Activated naive CD4-positive, alpha-beta T cell treated with anti-CD3 and anti-CD28 coated beads, Interleukin-2, amount 50 U/mL, for 16 hours (primary cell): ENCODE data around the gene TBX18.

Experiments
- DNase-seq: peaks from one replicate; pipeline ENCODE4 v3.0.0-alpha.2; 2020

The TBX18 gene

DNA sequence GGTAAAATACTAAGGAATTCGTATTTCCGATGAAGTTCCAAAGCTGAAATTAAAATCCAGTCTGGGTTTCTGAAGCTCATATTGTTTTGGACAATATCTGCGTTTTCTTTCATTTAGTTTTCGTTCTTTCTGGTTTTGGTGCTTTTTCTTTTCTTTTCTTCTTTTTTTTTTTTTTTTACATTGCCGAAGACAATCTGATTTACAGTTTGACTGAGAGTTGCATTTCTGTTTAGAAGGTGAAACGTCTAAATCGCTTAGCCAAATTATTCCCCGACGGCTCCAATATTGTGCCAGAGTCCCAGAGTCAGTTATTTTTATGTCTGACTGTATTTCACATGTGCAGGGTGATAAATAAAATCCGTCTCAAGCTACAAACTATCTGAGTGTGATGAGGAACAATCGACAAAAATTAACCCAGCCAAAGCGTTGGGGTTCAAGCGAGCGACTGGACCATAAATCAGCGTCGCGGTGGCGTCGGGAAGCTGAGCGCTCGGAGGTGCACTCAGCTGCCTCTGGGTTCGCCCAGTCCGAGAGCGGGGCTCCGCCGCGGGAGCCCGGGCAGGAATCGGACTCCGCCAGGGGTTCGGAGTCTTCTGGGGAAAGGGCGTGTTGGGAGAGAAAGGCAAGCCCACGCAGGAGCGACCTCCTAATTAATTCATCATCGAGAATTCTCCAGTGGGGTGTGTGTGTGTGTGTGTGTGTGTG is 8.2 kb upstream of the TBX18 start:
- no peak for DNase-seq

DNA sequence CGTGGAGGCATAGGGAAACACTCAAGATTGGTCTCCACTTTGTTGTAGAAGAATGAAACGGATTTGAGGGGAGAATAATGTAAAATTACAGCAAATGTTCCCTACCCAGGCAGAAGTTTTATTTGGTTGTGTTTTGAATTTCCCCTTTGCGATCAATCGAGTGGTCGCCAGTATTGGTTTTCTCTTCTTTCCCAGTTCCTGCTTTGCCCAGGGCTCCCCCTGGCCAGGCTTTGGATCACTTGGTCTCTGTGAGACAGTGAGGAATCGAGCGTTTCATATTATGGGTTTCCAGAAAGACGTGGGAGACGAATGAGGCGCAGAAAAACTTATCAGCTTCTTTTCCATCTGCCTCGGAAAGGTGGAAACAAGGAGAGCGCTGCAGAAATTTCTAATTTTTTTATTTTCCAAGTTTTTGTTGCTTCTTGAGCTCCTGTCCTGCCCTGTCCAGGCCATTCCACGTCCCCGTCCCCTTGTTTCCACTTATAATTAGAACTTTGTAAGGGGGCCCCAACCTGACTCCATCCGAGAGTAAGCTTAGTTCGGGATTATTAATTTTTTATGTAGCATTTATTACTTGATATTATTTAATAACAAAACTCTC is 7.5 kb upstream of the TBX18 start:
- DNase-seq = no peak

DNA sequence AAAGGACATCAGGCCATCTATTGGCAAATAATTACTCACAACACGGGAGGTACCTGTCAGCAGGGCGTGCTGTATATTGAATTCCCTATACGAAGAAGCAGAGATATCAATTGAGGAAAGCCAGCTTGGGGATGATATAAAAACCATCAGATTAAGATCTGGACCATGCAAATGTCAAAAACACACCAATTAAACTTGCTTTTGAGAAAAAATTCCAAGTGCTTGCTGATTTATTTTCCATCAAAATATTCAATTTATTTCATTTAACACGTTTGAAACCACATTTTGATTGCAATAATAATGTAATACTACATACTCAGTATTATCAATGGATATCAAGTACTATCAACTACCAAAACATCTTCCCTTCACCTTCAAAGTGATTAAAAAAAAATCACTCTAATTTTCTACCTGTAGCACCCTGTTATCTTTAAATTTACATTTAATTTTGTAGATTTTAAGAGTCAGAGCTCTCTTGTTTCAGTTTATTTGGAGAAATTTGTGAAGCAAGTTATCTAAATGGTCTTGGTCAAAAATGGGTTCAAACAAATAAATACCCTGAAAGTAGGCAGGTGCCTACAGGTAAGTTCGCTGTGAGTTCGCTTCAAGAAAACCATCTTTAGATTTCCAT is 6.8 kb upstream of the TBX18 start:
- DNase-seq = no peak

DNA sequence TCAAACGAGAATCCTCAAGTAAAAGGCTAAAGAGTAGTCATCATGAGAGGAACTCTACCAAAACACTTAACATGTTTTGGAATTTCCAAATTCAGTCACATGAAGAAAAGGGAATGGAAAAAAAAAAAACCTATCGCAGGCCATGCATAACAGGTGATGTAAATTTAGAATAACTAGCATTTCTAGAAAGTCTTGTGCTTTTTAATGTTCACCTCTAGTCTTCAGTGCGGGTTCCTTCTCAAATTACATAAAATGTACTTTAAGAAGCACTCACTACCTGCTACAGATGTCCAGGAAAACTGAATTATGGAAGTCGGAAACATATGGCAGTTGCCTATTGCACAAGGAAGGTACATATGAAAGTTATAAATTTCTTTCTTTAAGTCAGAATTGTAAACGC is 6.1 kb upstream of the TBX18 start:
- no peak for DNase-seq

DNA sequence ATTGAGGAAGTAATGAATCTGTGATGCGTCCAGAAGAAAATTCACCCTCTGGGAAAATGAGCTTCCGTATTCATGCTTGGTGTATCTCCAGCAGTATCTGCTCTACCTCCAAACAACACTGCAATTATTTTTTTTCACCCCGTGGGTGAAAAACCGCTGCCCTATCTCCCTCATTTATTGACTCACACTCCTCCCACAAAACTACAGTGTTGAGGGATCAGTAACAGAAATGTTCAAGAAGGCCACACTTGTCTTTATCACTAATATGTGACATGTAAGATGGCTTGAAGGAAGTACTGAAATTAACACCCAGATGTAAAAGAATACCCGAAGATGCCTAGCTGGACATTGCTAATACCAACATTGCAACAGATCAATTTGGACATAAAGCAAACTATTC is 4.9 kb upstream of the TBX18 start:
- DNase-seq = no peak

DNA sequence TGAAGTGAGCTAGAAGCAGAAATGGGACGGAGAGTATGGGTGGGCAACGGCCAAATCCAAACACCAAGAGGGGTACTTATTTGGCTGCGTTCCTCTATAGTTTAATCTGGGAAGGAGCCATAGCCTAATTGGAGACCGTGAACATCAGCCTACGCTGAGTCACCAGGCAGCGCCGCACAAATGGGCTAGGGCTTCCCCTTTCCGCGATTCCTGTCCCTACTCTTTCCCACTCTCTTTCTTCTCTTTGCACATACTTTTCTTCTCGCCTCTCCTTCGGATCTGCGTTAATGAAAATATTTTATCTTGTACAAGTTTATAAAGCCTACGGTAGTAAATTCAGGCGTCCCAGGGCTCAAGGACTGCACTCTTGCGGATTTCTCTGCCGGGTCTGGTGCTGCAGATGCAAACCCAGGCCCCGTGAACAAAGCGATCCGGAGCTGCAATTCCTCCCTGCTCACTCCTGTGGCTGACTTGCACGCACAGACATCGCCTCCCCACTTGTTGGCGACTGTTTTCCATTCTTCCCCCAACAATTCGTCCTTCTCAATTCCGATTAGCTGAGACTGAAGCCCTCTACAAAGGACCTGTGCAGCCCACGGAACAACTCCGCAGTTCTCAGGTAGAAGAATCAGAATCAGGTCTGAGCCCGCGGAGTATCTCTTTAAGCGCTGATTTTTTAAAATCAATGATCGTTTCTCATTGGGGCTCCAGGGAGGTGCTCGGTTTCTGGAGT is 4.2 kb upstream of the TBX18 start:
- DNase-seq = no peak

DNA sequence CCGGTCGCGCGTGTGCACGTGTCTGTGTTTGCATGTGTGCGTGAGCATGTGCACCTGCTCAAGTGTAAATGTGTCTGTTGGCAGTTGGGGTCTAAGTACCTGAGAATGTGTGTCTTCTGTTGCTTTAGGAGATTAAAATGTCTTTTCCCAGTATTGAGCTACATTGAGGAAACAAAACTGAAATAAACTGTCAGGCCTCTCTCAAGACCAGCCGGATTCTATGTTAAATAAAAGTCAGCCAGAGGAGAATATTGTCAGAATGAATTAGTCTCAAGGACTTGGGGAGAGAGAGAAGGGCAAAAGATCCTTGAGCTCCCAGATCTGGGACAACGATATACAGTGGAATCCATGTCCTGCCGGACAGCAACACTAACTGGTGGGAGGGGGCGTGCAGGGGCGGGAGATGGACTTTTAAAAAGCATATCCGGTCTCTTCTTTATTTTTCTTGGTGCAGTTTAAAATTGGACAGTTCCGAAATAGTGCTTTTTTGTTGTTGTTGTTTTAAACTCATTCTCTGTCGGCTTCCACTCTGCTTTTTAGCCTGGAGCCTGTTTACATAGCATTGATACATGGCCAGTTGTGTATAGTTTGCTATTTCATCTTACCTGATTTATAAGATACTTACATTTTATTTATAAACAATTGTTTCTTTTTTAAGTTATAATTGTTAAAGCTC is 3.3 kb upstream of the TBX18 start:
- no peak for DNase-seq

DNA sequence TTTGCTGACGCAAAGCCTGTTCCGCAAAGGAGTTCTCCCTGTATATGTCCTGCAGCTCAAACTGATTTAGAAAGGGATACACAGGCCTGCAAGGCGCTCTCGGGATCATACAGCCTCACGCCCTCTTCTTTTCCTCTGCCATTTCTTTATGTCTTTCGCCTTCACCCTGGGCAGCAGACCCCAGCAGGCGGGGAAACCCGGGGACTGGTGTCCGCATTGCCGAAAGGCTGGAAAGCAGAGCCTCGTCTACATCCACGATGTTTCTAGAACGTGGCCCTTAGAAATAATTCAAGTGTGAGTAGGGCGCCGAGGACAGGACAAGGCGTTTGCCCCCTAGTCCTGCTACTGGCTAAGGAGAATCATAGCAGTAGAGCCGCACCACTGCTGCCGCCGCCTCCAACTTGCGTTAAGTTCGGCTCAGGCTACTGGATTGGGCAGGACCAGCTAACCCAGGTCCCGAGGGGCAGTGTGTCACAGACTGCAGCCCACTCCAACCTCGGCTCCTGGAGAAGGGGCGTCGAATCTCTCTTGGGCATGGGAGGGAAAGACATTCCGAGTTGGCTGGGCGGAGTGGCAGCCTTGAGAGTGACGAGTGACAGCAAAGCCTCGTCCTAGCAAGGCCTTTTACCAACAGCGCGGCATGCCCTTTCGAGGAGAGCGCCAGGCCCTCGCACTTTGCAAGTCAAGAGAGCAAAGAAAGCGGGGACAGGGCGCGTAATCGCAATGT is 2.6 kb upstream of the TBX18 start:
- no peak for DNase-seq

DNA sequence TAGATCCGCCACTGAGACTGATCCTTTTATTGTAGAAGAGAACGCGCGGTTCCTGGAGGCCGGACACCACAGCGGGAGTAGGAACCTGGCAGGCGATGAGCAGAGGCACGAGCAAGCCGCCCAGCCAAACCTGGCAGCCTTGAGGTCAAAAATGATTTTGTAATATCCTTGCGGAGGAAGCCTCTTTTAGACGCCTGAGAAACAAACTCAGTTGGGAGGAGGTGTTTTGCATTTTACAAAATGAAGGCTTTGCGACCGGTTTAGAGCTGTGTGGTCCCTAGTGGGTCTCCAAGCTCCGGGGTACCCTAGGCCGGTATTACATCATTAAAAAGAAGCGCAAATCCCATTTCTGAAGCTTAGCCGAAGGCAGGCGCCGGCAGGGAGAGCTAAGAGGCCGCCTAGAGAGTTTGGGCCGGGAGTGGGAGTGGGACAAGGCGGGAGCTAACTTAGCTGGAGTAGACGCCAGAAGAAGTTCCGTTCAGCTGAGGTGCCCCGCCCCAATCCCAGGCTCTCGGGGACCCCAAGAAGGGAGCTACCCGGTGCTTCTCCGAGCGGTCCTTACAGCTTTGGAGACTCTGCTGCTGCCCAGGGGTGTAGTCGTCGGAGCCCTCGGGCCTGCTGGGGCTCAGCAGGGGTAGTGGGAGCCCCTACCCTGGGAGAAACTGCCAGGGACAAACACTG is 1.9 kb upstream of the TBX18 start:
- DNase-seq = no peak

DNA sequence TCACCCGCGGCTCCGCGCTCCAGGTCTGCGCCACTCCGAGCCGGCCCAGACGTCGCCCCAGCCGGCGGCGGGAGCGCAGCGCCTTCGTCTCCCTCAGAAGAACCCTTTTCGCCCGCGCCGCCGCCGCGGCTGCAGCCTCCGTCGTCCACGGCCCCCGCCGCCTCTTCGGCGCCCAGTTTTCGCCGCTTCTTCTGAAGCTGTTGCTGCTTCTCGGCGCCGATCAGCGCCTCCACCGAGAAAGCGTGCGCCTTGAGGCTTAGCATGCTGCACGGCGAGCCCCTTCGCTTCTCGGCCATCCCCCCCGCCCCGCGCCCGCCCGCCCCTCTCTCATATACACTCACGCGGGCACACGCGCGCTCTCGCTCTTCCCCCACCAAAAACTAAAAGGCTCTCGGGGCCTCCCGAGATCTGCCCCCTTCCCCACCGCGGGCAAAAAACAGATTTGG is 489 bp downstream of the TBX18 start:
- DNase-seq = no peak

DNA sequence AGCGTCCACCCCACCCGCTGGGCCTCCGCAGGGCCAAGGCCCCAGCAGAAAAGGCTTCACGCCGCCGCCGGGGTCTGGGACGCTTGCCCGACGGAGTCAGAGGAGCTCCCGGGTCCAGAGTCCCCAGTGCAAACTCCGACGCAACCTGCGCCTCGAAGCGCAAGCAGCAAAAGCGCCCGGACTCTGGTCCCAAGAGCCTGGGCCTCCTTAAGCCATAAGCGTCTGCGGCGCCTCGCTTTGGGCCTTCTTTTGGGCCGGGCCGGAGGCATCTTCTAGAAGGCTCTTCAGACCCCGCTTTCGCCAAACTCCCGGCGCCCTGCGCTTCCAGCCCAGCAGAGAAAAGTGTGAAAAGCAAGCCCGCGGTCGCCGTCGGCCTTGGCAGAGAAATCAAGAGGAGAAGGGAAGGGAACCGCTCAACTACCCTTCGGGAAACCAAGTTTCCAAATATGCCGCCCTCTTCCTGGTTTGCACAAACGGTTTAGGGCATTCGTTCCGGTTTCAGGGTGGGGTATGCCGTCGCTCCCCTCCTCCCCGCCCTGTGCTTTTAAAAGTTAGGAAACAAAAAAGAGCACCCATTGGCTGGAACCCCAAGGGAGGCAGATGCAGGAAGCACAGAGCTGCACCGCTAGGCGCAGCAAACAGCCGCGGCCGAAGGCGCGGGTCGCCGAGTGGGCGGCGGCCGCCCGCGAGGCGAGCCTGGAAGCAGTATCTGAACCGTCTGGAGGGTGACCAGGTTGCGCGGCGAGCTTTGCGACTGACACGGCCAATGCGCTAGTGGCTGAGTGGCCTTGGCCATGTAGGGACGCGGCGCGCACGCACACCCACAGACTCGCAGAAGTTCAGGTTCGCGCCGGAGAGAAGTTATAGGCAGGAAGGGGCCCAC is 1.2 kb downstream of the TBX18 start:
- no peak for DNase-seq

DNA sequence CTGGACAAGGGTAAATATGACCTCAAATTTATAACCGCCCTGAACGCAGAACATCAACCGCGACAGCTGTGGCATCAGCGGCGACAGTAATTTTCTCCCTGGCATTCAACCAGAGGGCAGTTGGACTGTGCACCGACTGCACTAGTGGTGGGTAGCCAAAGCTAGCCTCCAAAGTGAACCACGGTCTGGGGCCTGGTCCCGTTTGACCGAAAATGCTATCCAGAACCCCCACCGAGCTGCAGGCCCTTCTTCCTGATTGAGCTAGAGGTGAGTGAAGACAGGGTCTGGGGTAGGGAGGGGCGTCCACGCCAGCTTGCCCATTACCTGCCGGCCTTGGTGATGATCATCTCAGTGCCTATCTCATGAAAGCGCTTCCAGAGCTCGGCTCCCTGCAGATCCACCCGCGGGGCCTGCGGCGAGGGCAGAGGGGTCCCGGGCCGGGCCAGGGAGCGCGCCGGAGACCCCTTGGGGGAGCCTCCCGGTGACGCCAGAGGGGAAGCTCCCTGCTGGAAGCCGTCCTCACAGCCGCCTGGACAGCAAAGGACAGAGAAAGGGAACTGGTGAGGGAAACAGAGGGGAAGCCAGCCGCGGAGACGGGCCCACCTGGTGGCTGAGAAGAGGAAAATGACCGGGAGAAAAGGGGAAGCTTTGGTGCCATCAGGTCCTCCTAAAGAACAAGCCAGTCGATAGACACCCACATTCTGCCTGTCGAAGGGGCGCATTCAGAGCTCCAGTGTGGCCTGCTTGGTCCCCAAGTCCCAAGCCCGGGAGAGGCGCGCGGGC is 2.0 kb downstream of the TBX18 start:
- DNase-seq = no peak

DNA sequence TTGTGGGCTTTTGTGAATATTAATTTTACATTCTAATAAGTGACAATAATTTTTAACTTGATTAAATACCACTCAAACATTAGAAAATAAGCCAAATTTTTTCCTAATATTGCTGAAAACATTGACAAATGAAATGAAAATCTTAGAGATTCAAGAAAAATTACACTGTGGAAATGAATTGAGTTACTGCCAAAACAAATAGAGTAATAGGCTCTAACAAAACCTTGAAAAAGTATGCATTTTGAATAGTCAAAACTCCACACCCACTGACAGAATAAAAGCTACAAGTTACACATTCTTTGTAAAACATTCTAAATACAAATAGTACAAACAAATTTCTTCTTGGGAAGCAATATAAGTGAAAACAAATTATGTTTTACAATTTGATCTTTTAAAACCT is 5.9 kb downstream of the TBX18 start:
- DNase-seq = no peak

DNA sequence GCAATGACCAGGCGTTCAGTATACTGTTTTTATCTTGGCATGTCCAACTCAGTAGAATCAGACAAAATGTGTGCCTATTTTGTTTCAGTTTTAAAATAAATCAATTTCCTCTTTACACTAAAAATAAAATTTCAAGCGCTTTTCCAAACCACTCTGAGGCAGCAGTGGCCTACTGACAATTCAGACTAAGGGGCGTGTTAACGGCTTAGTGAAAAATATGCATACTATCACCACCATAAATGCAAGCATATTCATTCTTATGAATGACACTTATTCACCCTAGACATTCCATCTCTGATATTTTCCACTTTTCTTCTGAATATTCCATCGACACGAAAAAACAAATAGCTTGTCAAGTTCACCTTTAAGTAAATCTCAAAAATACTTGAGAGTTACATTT is 7.5 kb downstream of the TBX18 start:
- no peak for DNase-seq

DNA sequence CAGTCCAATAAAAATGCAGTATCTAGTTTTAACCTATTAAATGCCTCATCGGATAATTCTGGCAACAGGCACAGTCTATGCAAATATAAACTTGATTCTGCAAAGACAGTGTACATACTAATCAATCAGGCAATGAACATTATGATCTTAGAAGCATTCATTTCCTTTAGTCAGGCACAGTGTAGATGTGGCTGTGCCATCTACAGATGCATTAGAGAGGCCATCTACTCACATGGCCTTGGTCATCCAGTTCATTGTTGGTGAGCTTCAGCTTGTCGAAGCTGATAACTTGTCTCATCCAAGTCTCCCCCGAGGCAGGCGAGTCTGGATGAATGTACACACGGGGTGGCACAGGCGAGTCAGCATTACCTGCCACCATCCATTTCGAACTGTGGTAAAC is 7.9 kb downstream of the TBX18 start:
- no peak for DNase-seq

DNA sequence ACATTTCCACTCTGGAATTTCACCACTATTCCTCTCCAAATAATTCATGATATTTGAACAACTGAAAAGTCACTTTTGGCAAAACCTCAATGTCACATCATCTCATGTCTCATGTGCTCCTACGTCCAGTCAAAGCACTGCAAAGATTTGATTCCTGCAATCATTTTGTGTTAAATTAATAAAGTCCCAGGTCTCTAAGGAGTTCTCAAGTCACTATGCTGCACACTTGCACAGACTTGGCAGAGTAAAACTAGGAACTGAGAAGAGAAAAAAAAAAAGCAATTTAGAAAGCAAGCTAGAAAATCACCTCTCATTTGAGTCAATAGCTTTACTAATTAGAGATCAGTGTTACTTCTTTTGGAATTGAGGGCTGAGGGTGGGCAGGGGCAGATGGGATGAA is 11.2 kb downstream of the TBX18 start:
- DNase-seq = no peak

DNA sequence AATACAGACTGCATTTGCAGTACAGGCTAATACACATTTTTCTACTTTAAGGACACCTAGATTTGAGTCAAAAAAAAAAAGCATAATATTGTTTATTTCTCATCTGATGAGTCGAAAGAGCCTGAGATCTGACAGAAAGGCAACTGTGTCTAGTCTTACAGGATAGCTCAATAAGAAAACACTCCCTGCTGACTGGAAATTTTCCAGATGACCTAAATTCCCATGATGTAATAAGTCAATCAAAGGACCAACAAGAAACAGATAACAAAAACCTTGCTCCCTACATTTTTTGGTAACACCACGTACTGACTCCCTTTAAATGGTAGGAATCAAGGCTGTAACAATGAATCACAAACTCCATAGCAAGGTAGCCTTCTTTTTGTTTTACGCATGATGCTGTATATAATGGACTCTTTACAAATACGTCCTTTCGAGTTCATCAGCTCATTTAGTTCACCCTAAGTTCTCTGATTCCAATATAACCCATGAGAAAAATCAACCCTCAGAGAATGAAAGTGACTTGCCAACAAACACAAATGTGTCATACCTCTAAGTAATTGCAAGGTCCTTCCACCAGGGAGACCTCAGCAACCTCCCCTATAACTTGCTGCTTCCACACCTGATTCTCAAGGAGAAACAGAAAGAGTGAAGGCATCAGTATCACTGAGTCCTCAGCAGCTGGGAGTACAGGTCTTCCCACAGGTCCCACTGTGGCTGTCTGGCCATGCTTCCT is 12.1 kb downstream of the TBX18 start:
- DNase-seq = no peak

DNA sequence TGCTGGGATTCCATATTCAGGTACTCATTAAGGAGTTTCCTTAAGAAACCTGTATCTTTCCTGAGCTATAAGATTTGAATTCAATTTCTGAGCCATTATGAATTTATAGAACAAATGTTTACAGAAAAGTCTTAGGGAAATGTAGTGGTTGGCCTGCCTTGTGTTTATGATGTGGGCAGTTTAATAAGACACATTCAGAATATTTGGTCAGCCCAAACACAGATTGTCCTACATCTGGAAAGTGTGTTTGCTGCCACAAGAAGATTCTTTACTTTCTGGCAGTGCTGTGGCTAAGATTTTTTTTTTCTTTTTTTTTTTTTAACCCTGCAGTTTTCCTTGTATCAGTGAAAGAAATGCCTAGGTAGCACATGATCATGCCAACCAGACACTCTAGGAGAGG is 15.2 kb downstream of the TBX18 start:
- no peak for DNase-seq

DNA sequence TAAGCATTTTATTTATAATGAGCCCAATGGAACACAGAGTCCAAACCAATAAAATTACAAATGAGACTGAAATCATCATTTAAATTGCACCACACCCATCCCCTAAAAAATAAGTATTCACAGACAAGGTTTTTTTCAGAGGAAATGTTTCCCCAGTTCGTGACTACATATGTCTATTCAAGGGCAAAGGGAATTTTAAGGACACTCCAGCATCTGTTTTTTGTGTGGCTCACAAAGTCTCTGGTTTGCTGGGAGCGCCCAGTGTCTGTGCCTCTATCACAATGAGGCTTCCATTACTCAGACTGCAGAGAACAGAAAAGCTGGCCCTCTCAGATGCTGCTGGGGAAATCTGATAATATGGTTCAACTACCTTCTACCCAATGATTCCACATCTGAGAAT is 16.0 kb downstream of the TBX18 start:
- no peak for DNase-seq
